ENCODE measurements around the gene KLHL21. TPM values are rescaled to one million over a fixed set of nuclear protein-coding genes. Genes with fewer than 3 reads are reported as not detected.

KLHL21 gene
- total and polyA plus RNA-seq, 10 of the 15 experiments (the other 5 are each of a cell fraction or from before 2014, with no cell fraction given), result 0.76 to 12.2 (median 5.2) TPM

GRCh38 chr1:6554031-6554906, 48.4 kb downstream of the KLHL21 start, which contains the start of gene NOL9 (continued):
- no peak for TF ChIP-seq CHD4 (IDR thresholded peaks at IDR 0.05)
- TF ChIP-seq RAD21 (IDR thresholded peaks at IDR 0.05; ENCODE audit: insufficient read depth, low read depth, low read length), result peak; percentile 33; the same call in 1 of the 2 replicates
- TF ChIP-seq BCL3 (IDR thresholded peaks at IDR 0.05; ENCODE audit: borderline replicate concordance, insufficient read depth, low read depth, low read length, poor library complexity, severe bottlenecking), result no peak
- no peak for TF ChIP-seq CEBPZ (IDR thresholded peaks at IDR 0.05; ENCODE audit: low read depth, low read length)
- no peak for TF ChIP-seq NFXL1 (IDR thresholded peaks at IDR 0.05; ENCODE audit: borderline replicate concordance)
- peak in 1 of 2 experiments; percentile 69; a peak in 2 of 3 replicates for TF ChIP-seq EGR1 (IDR thresholded peaks at IDR 0.05; ENCODE audit: borderline replicate concordance in 1 of 2, low read depth in 2 of 2, low read length in 2 of 2)
- TF ChIP-seq MAX (IDR thresholded peaks at IDR 0.05; ENCODE audit: low read depth, low read length), result no peak
- 0 out of 2 replicates have a peak, but pooled peaks have one; percentile 67 for TF ChIP-seq ZBTB33 (IDR thresholded peaks at IDR 0.05)
- TF ChIP-seq JUND (IDR thresholded peaks at IDR 0.05; ENCODE audit: low read depth, low read length), result no peak
- TF ChIP-seq MYB (IDR thresholded peaks at IDR 0.05; ENCODE audit: borderline replicate concordance, low read depth, low read length), result peak; percentile 64; the same call in 1 of the 2 replicates
- peak; percentile 40; the same call in 1 of the 2 replicates for TF ChIP-seq MTA2 (IDR thresholded peaks at IDR 0.05; ENCODE audit: low read depth)
- TF ChIP-seq IRF4 (IDR thresholded peaks at IDR 0.05; ENCODE audit: low read depth, low read length), result no peak
- peak; percentile 61; the same call in 1 of the 2 replicates for TF ChIP-seq SMC3 (IDR thresholded peaks at IDR 0.05; ENCODE audit: borderline replicate concordance, low read length)
- TF ChIP-seq HDAC6 (IDR thresholded peaks at IDR 0.05; ENCODE audit: unreplicated experiment), result peak; percentile 60
- TF ChIP-seq ZSCAN29 (IDR thresholded peaks at IDR 0.05), result 0 out of 2 replicates have a peak, but pooled peaks have one; percentile 26
- TF ChIP-seq ETV6 (conservative IDR thresholded peaks at IDR 0.05 in 1 of 2, IDR thresholded peaks at IDR 0.05 in 1 of 2; ENCODE audit: borderline replicate concordance in 1 of 2, low read depth in 1 of 2), result no peak
- TF ChIP-seq MXI1 (IDR thresholded peaks at IDR 0.05; ENCODE audit: low read depth, low read length), result peak; percentile 79; the same call in 1 of the 2 replicates
- TF ChIP-seq TARDBP (IDR thresholded peaks at IDR 0.05; ENCODE audit: borderline replicate concordance), result no peak
- TF ChIP-seq USF1 (IDR thresholded peaks at IDR 0.05; ENCODE audit: borderline replicate concordance, extremely low read length, insufficient read depth, low read depth, low read length), result no peak
- TF ChIP-seq IKZF2 (IDR thresholded peaks at IDR 0.05), result no peak; a peak in 1 of 4 replicates
- no peak for TF ChIP-seq ZNF622 (IDR thresholded peaks at IDR 0.05)

All from GM12878 (cell line).